HG03378 (cell line): ENCODE results near the gene TRIM13.
"Not testable (repeated sequence)": the region's sequence is repeated elsewhere in the genome, so short reads cannot be mapped to it uniquely, and the experiment has no call there.

Source experiments
- ATAC-seq: cut with Tn5 transposase; IDR thresholded peaks from one replicate; pipeline ENCODE4 v1.9.1; 2021; ENCODE audit warnings: mild to moderate bottlenecking, moderate library complexity; ENCODE audit not compliant: unreplicated experiment

Gene TRIM13

GRCh38 chr13:50055454-50055853 is 58.6 kb downstream of the TRIM13 start:
- ATAC-seq = no peak

- no peak for ATAC-seq
Measured at GRCh38 chr13:50060718-50061117, 63.9 kb downstream of the TRIM13 start.

GRCh38 chr13:50062336-50062735 is 65.5 kb downstream of the TRIM13 start:
- not testable (repeated sequence) for ATAC-seq

GRCh38 chr13:50065712-50066111 is 68.9 kb downstream of the TRIM13 start:
- ATAC-seq = no peak
